ENCODE results near the gene MAGI1. TPM values are rescaled to one million over a fixed set of nuclear protein-coding genes. Genes with fewer than 3 reads are reported as not detected.

Gene MAGI1
- total and polyA plus RNA-seq, 2 donors (not counting 1 experiment from before 2014, with no cell fraction given) = 0.10 to 0.22 TPM

- no peaks in the 10 kb centered on the region for H3K36me3 ChIP-seq (replicated peaks in 1 of 2; ENCODE audit: control extremely low read depth in 1 of 2, control insufficient read depth in 1 of 2, extremely low read depth in 1 of 2, insufficient read depth in 2 of 2, low read length in 1 of 2)
- no peaks in the 10 kb centered on the region for H3K4me1 ChIP-seq (ENCODE audit: control insufficient read depth in 2 of 2, insufficient read depth in 2 of 2, low read length in 2 of 2)
- no peaks in the 10 kb centered on the region for H3K9me3 ChIP-seq (ENCODE audit: control extremely low read depth in 1 of 3, control insufficient read depth in 2 of 3, insufficient read depth in 1 of 3, low read length in 2 of 3)
- no peak overlapping the region for H3K27ac ChIP-seq (ENCODE audit: low read length in 2 of 2)
- Mint-ChIP-seq H3K27me3 (no peaks in the 10 kb centered on the region), H3K4me3 (no peak overlapping the region), H3K27ac (no peak overlapping the region), H3K9me3 (ENCODE audit: insufficient read depth) (no peaks in the 10 kb centered on the region), H3K4me1 (no peaks in the 10 kb centered on the region)
- no peak overlapping the region for H2AFZ ChIP-seq (ENCODE audit: insufficient read depth, low read depth, low read length, poor library complexity, severe bottlenecking)
- H3K79me2 ChIP-seq (ENCODE audit: control insufficient read depth, insufficient read depth, low read length) = no peaks in the 10 kb centered on the region
- CTCF ChIA-PET = no interaction called here
- H3K27me3 ChIP-seq (replicated peaks in 1 of 4; ENCODE audit: control extremely low read depth in 1 of 4, control insufficient read depth in 3 of 4, insufficient read depth in 4 of 4, low read length in 3 of 4) = no peaks in the 10 kb centered on the region
- no peak overlapping the region for H3K4me2 ChIP-seq (replicated peaks; ENCODE audit: low read depth, low read length, poor library complexity, severe bottlenecking)
- intact Hi-C loops (cut with micrococcal nuclease) = no loop called here
- WGBS (ENCODE audit: insufficient coverage) = 88% methylated on average over 5 of the region's 6 CpGs
- DNase-seq (no peak), ATAC-seq (ENCODE audit: low read depth) (no peak)
- no peak overlapping the region for H3K4me3 ChIP-seq (ENCODE audit: control extremely low read depth in 1 of 5, extremely low read depth in 1 of 5, insufficient read depth in 1 of 5, low read depth in 2 of 5, low read length in 4 of 5)
- H3K9ac ChIP-seq (ENCODE audit: low read length) = no peak overlapping the region
- POLR2A ChIA-PET = no interaction called here
- H4K20me1 ChIP-seq (ENCODE audit: control insufficient read depth, insufficient read depth, low read length, poor library complexity, severe bottlenecking) = no peaks in the 10 kb centered on the region
- no peak for TF ChIP-seq EZH2 (IDR thresholded peaks at IDR 0.05; ENCODE audit: borderline replicate concordance, insufficient read depth, low read depth, low read length, poor library complexity, severe bottlenecking)
Measured at GRCh38 chr3:65532749-65533148, 506.0 kb downstream of the MAGI1 start.

- intact Hi-C loops (cut with micrococcal nuclease) = no loop called here
- CTCF ChIA-PET = no interaction called here
- no peaks in the 10 kb centered on the region for H3K4me1 Mint-ChIP-seq
Measured at GRCh38 chr3:65532215-65532614, 506.5 kb downstream of the MAGI1 start.

More at GRCh38 chr3:65532215-65532614, 506.5 kb downstream of the MAGI1 start:
- H3K27me3 ChIP-seq (replicated peaks in 1 of 4; ENCODE audit: control extremely low read depth in 1 of 4, control insufficient read depth in 3 of 4, insufficient read depth in 4 of 4, low read length in 3 of 4) = no peaks in the 10 kb centered on the region
- no peak overlapping the region for H2AFZ ChIP-seq (ENCODE audit: insufficient read depth, low read depth, low read length, poor library complexity, severe bottlenecking)
- no peaks in the 10 kb centered on the region for H3K9me3 ChIP-seq (ENCODE audit: control extremely low read depth in 1 of 3, control insufficient read depth in 2 of 3, insufficient read depth in 1 of 3, low read length in 2 of 3)
- H3K4me2 ChIP-seq (replicated peaks; ENCODE audit: low read depth, low read length, poor library complexity, severe bottlenecking) = no peak overlapping the region
- ATAC-seq (ENCODE audit: low read depth) (no peak), DNase-seq (no peak)
- POLR2A ChIA-PET = no interaction called here
- WGBS (ENCODE audit: insufficient coverage) = 60% methylated on average over 1 of the region's 4 CpGs
- no peak overlapping the region for H3K9ac ChIP-seq (ENCODE audit: low read length)
- H3K4me1 ChIP-seq (ENCODE audit: control insufficient read depth in 2 of 2, insufficient read depth in 2 of 2, low read length in 2 of 2) = no peaks in the 10 kb centered on the region
- Mint-ChIP-seq H3K4me3 (no peak overlapping the region), H3K27me3 (no peaks in the 10 kb centered on the region), H3K9me3 (ENCODE audit: insufficient read depth) (no peaks in the 10 kb centered on the region), H3K27ac (no peak overlapping the region)
- no peaks in the 10 kb centered on the region for H3K79me2 ChIP-seq (ENCODE audit: control insufficient read depth, insufficient read depth, low read length)
- no peaks in the 10 kb centered on the region for H3K36me3 ChIP-seq (replicated peaks in 1 of 2; ENCODE audit: control extremely low read depth in 1 of 2, control insufficient read depth in 1 of 2, extremely low read depth in 1 of 2, insufficient read depth in 2 of 2, low read length in 1 of 2)
- no peak overlapping the region for H3K4me3 ChIP-seq (ENCODE audit: control extremely low read depth in 1 of 5, extremely low read depth in 1 of 5, insufficient read depth in 1 of 5, low read depth in 2 of 5, low read length in 4 of 5)
- TF ChIP-seq EZH2 (IDR thresholded peaks at IDR 0.05; ENCODE audit: borderline replicate concordance, insufficient read depth, low read depth, low read length, poor library complexity, severe bottlenecking) (no peak), CTCF (IDR thresholded peaks at IDR 0.05) (no peak)
- no peak overlapping the region for H3K27ac ChIP-seq (ENCODE audit: low read length in 2 of 2)
- no peaks in the 10 kb centered on the region for H4K20me1 ChIP-seq (ENCODE audit: control insufficient read depth, insufficient read depth, low read length, poor library complexity, severe bottlenecking)
